ENCODE results near the gene MAP2K3. TPM values are rescaled to one million over a fixed set of nuclear protein-coding genes. Genes with fewer than 3 reads are reported as not detected.
"Not testable (repeated sequence)": the region's sequence is repeated elsewhere in the genome, so short reads cannot be mapped to it uniquely, and the experiment has no call there.

Gene MAP2K3
- total RNA-seq, 1 experiment from 2014 or later, result 35.2 TPM

DNA sequence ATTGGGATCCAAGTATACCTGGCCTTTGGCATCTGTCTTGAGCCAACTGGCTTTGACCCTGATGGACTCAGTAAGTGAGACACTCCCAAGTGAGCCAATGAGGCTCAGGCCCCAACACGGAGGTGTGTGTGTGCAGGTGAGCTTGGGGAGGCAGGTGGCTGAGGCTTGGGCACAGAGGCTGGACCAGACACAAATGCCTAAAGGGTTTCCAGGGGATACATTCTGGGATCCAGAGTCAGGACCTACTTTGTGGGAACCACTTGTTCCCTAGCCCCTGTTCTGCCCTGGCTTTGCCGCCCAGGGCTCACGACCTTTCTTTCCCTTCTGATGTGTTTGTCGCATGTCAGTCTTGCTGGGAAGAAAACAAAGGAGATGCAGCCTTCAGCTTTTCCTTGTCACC, 56.8 kb downstream of the MAP2K3 start:
- in situ Hi-C loops (cut with HindIII; ENCODE audit: low sequenced_read_pairs); DNase-seq (ENCODE audit: low spot score): not testable (repeated sequence)

- DNase-seq (ENCODE audit: low spot score); in situ Hi-C loops (cut with HindIII; ENCODE audit: low sequenced_read_pairs): not testable (repeated sequence)
Measured at GRCh38 chr17:21341925-21342540, 57.5 kb downstream of the MAP2K3 start.

DNA sequence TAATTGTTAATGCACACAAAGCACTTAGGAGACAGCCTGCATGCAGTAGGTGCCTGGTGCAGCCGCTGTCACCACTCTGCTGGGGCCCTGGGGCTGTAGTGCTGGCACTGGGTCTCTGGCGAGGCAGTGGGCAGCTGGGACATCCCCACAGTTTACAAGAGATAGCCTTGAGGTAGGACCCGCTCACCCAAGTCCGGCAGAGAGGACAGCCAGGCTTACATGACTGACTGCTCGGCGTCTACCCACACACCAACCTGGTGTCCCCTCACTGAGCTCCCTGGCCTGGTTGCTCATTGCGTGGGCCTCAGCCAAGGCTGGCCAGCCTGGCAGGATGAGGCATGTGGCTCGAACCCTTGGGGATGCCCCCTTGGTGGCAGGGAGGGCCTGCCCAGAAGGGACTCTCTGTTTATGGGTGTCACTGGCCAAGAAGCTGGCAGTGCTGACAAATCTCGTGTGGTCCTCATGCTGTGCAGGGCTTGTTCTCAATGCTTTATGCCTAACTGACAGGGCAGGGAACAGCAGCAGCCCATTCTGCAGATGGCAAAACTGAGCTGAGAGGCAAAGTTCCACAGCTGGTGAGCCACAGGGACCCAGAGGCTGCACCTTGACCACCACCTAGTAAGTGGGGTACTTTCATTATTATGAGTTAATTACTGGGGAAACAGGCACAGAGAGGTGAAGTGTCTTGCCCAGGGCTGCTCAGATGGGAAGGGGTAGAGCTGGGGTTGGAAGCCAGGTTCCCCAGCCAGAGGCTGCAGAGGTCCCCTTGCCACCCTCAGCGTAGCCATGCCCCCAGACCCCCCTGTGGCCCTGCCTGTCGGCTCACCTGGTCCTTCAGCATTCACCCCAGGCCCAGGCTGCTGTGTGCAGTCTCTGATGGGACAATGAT, 58.8 kb downstream of the MAP2K3 start:
- DNase-seq (ENCODE audit: low spot score); in situ Hi-C loops (cut with HindIII; ENCODE audit: low sequenced_read_pairs): not testable (repeated sequence)

GRCh38 chr17:21344801-21345200, 60.3 kb downstream of the MAP2K3 start:
- DNase-seq (ENCODE audit: low spot score); in situ Hi-C loops (cut with HindIII; ENCODE audit: low sequenced_read_pairs): not testable (repeated sequence)

- DNase-seq (ENCODE audit: low spot score), result no peak
- in situ Hi-C loops (cut with HindIII; ENCODE audit: low sequenced_read_pairs), result no loop called here
Measured at GRCh38 chr17:21345236-21345635, 60.7 kb downstream of the MAP2K3 start.

DNA sequence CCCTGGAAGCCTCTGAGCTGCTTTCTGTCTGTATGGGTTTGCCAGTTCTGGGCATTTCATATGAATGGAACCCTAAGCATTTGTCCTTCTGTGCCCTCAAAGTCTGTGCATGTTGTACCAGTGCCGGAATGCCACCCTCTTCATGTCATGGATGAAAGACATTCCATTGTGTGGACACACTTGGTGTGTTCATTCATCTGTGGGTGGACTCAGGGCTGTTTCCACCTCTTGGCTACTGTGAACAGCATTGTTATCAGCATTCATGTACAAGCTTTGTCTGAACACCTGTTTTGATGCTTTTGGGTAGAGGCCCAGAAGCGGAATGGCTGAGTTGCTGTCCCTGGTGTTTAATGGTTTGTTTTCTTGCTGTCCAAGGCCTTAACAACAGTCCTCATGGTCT, 61.6 kb downstream of the MAP2K3 start:
- in situ Hi-C loops (cut with HindIII; ENCODE audit: low sequenced_read_pairs); DNase-seq (ENCODE audit: low spot score): not testable (repeated sequence)

DNA sequence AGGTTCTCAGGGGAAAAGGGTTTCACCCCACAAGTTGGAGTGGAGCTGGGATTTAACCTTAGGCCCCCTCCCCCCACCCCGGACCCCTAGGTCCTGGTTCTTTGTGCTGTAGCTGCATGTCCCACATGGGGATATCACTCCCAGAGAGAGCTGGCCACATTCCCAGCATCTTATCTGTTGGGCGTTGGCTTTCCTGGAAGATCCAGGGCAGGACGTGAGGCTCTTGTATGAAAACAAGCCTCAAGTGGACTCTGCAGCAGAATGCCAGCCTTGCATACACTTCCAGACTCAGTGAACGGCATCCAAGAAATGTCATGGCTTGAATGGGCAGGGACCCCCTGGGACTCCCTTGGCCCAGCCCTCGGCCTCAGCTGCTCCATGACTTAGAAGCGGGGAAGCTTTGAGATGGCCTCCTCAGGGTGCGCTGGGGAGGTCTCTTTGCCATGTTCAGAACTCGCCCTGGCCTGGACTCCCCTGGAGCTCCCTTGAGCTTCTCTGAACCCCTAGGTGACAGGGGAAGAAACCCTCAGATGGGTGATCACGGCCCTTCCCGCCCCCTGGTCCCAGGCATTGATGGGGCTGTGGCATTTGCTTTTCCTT, 62.2 kb downstream of the MAP2K3 start:
- DNase-seq (ENCODE audit: low spot score); in situ Hi-C loops (cut with HindIII; ENCODE audit: low sequenced_read_pairs): not testable (repeated sequence)

GRCh38 chr17:21347660-21348059, 63.1 kb downstream of the MAP2K3 start:
- in situ Hi-C loops (cut with HindIII; ENCODE audit: low sequenced_read_pairs); DNase-seq (ENCODE audit: low spot score): not testable (repeated sequence)

DNA sequence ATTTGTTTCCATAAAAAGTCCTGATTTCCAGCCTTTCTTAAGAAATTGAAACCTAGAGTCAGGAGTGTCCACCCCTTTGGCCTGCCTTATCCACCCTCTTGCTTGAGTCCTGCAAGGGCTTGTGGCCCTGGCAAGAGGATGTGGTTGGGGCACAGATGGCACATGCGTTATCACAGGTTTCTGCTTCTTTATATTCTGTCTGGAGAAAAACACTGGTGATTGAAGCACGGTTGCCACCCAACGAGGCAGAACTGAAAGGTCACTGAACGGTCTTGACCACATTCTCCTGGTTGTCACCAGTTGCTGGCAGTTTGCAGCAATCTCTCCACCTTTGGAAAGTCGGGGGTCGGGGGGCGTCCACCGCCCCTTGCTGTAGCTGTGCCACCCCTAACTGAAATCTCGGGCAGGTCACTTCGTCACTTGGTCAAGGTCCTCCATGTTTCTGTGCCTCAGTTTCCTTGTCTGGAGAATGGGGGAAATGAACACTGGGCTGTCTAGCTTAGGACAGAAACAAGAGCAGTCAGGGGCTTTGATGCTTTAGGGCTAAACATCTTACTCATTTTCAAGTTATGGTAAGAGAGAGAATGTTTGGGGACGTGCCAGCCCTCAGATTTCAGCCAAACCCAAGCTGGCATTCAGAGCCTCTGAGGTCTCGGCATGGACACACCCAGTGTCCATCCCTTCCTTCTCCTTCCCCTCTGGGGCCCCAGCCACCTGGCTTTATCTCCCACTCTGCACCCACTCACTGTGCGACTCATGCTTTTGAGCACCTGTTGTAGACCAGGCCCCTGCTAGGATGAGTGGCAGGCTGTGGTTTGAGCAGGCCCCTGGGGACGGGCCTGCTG, 63.8 kb downstream of the MAP2K3 start:
- in situ Hi-C loops (cut with HindIII; ENCODE audit: low sequenced_read_pairs); DNase-seq (ENCODE audit: low spot score): not testable (repeated sequence)

GRCh38 chr17:21348926-21349261, 64.4 kb downstream of the MAP2K3 start:
- DNase-seq (ENCODE audit: low spot score); in situ Hi-C loops (cut with HindIII; ENCODE audit: low sequenced_read_pairs): not testable (repeated sequence)

GRCh38 chr17:21349358-21350050, 65.0 kb downstream of the MAP2K3 start:
- DNase-seq (ENCODE audit: low spot score); in situ Hi-C loops (cut with HindIII; ENCODE audit: low sequenced_read_pairs): not testable (repeated sequence)

DNA sequence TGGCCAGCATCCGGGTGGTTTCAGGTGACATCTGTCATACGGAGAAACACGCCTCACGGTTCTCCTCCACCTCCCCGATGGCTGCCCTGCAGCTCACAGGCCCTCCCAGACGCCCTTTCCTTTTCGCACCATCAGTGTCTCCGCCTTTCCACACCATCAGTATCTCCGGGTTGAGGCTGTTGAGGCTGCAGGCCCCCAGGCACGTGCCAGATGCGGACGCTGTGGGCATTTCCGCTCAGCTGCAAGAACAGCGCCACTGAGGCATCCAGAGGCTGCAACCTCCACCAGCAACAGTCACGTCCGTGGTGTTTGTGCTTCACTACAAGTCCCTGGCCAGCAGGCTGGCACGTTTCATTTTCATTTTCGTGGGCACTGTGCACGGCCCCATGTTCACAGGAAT, 66.0 kb downstream of the MAP2K3 start:
- DNase-seq (ENCODE audit: low spot score); in situ Hi-C loops (cut with HindIII; ENCODE audit: low sequenced_read_pairs): not testable (repeated sequence)

DNA sequence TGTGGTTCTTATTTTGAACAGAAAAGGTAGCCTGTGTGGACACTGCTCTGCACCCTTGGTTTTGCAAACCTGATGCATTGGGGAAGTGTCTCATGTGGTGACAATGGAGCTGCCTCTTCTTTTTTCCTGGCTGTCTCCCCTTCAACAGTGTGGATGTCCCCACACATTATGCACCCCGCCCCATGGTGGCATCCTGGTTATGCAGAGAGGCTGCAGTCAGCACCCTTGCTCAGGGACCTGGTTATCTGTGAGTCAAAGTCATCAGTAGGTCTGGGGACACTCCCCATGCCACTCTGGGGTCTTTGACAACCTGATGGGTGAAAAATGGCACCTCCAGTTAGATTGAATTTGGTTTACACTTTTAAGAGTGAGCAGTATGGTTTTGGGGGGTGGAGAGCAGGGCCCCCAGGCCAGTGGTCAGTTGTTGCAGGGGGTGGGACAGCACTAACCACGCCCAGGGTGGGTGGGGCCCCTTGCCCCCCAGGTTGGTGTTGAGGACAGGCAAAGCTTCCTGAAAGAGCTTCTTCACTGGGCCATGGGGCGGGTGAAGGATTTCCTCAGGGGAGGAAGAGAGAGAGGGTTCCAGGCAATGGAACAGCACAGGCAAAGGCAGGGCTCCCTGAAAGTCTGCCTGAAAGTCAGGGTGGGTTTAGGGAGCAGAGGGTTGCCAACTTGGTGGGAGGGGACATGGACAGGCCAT, 67.0 kb downstream of the MAP2K3 start:
- no peak for DNase-seq (ENCODE audit: low spot score)
- in situ Hi-C loops (cut with HindIII; ENCODE audit: low sequenced_read_pairs), result no loop called here

DNA sequence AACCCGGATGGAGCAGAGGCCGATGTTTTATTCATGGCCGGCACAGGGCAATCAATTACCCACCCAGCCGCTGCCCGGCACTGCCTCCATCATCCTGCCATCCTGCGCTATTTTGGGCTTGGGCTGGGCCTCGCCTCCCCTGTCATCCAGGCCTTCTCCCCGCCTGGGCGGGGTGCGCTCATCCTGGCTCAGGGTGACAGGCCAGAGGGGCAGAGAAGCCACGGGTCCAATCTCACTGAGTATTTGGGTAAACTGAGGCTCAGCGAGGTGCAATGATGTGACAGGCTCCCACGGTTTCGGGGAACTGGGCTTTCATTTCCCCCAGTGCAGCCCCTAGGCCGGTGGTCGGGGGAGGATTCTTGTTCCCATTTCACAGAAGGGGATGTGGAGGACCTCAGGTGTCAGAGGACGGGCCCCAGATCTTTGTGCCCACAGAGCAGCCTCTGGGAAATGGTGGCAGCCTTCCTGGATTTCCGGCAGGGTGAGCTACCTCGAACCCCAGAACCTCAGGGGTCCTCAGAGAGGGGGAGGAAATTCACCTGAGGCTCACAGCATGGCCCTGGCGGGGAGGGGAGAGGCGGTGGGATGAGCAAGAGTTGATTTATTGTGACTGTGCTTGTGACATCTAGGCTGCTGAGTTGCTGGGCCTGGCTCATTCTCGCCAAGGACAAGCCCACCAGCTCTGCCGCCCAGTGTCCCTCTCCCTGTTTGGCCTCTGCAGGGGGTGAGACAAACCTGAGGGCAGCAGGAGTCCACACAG, 67.9 kb downstream of the MAP2K3 start:
- in situ Hi-C loops (cut with HindIII; ENCODE audit: low sequenced_read_pairs), result no loop called here
- DNase-seq (ENCODE audit: low spot score), result no peak

- in situ Hi-C loops (cut with HindIII; ENCODE audit: low sequenced_read_pairs), result no loop called here
- no peak for DNase-seq (ENCODE audit: low spot score)
Measured at GRCh38 chr17:21352981-21353265, 68.4 kb downstream of the MAP2K3 start.

DNA sequence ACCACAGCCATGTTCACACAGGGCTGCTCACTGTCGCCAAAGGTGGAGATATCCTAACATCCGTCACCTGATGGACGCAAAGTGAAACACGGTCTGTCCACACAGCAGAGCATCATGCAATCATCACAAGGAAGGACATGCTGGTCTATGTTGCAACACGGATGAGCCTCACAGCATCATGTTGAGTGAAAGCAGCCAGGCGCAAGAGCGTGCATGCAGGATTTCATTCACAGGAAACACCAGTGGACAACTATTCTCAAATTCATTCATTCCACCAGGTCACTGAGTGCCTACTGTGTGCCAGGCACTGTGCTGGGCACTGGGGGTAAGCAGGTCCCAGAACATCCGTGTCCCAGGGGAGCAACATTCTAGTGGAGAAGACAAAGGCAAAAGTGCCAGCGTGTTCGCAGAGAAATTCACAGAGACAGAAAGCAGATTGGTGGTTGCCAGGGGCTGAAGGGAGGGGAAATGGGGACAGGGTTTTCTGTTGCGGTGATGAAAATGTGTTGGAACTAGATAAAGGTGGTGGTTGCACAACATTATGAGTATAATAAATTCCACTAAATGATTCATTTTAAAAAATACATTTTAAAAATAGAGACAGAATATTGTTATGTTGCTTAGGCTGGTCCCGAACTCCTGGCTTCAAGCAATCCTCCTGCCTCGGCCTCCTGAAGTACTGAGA, 69.0 kb downstream of the MAP2K3 start:
- no peak for DNase-seq (ENCODE audit: low spot score)
- in situ Hi-C loops (cut with HindIII; ENCODE audit: low sequenced_read_pairs), result no loop called here

GRCh38 chr17:21354796-21355385, 70.4 kb downstream of the MAP2K3 start:
- in situ Hi-C loops (cut with HindIII; ENCODE audit: low sequenced_read_pairs), result no loop called here
- no peak for DNase-seq (ENCODE audit: low spot score)
